ENCODE measurements around the gene LRRC43.
"Not testable (repeated sequence)": the region's sequence is repeated elsewhere in the genome, so short reads cannot be mapped to it uniquely, and the experiment has no call there.

The LRRC43 gene

DNA sequence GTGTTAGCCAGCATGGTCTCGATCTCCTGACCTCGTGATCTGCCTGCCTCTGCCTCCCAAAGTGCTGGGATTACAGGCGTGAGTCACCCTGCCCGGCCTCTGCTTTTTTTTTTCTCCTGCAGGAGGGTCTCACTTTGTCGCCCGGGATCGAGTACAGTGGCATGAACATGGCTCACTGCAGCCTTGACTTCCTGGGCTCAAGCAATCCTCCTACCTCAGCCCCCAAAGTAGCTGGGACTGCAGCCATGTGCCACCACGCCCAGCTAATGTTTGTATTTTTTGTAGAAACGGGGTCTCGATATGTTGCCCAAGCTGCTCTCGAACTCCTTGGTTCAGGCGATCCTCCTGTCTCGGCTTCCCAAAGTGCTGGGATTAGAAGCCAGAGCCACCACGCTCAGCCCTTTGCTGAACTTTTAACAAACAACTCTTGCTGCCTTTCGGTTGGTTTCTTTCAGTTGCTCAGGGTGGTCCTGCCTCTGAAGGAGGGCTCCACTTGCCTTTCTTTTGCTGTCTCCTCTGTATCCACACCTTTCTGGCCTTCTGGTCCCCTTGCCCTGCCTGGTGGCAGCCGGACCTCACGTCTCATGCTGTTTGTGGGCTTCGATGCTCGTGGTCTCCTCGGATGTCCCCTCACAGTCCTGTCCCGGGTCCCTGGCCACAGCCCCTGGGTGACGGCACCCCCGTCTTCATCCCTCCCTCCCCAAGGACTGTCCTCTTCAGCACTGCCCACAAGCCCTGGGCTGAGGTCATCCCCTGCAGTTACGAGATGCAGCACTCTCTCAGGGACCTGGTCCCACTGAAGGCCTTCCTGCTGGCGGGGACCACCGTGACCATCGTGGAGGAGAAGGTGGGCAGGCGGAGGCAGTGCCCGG, 16.8 kb downstream of the LRRC43 start:
- no peaks in the 10 kb centered on the region for H3K36me3 ChIP-seq (ENCODE audit: insufficient read depth, low read length)
- no peaks in the 10 kb centered on the region for H3K9me3 ChIP-seq (ENCODE audit: low read length)
- H3K27me3 ChIP-seq (ENCODE audit: control insufficient read depth in 1 of 2, insufficient read depth in 2 of 2, low read length in 2 of 2), result peaks cover 24 to 44% of the 10 kb centered on the region in 2 donors

GRCh38 chr12:122200541-122201175, 17.7 kb downstream of the LRRC43 start:
- H3K9me3 ChIP-seq (ENCODE audit: low read length), result no peaks in the 10 kb centered on the region
- H3K27ac ChIP-seq (ENCODE audit: low read depth, low read length), result no peak overlapping the region
- no peaks in the 10 kb centered on the region for H3K36me3 ChIP-seq (ENCODE audit: insufficient read depth, low read length)
- peaks cover 32 to 53% of the 10 kb centered on the region in 2 donors for H3K27me3 ChIP-seq (ENCODE audit: control insufficient read depth in 1 of 2, insufficient read depth in 2 of 2, low read length in 2 of 2)
- no peak overlapping the region for H3K4me3 ChIP-seq (ENCODE audit: low read depth in 1 of 2, low read length in 2 of 2)
- H3K9ac ChIP-seq (ENCODE audit: low read length), result no peak overlapping the region
- no peaks in the 10 kb centered on the region for H3K4me1 ChIP-seq (ENCODE audit: insufficient read depth, low read length)

More for the DNA sequence above, 16.8 kb downstream of the LRRC43 start:
- Histone ChIP-seq H3K4me1 (ENCODE audit: insufficient read depth, low read length) (no peaks in the 10 kb centered on the region), H3K9ac (ENCODE audit: low read length) (no peak overlapping the region), H3K27ac (ENCODE audit: low read depth, low read length) (no peak overlapping the region), H3K4me3 (ENCODE audit: low read depth in 1 of 2, low read length in 2 of 2) (no peak overlapping the region)

DNA sequence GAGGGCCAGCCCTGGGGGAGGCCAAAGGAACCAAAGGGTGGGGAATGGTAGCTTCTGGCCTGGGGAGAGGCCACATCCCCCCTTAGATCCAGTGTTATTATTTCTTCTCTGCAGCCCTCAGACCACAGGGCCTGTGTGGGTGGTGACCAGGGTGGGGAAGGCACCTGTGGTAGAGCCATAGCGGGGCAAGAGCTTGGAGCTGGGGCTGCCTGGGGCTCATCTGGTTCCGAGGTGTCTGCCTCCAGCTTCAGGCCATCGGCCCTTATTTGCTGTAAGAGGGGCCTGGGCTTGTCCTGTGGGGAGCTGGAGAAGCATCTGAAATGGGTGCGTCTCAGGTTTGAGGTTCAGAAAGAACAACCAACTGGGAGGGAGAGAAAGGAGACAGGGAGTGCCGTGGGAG, 18.5 kb downstream of the LRRC43 start:
- no peak overlapping the region for H3K27ac ChIP-seq (ENCODE audit: low read depth, low read length)
- H3K36me3 ChIP-seq (ENCODE audit: insufficient read depth, low read length), result no peaks in the 10 kb centered on the region
- H3K27me3 ChIP-seq (ENCODE audit: control insufficient read depth in 1 of 2, insufficient read depth in 2 of 2, low read length in 2 of 2), result peaks cover 32 to 53% of the 10 kb centered on the region in 2 donors
- H3K4me1 ChIP-seq (ENCODE audit: insufficient read depth, low read length), result no peaks in the 10 kb centered on the region
- no peak overlapping the region for H3K4me3 ChIP-seq (ENCODE audit: low read depth in 1 of 2, low read length in 2 of 2)
- no peak overlapping the region for H3K9ac ChIP-seq (ENCODE audit: low read length)
- no peaks in the 10 kb centered on the region for H3K9me3 ChIP-seq (ENCODE audit: low read length)

DNA sequence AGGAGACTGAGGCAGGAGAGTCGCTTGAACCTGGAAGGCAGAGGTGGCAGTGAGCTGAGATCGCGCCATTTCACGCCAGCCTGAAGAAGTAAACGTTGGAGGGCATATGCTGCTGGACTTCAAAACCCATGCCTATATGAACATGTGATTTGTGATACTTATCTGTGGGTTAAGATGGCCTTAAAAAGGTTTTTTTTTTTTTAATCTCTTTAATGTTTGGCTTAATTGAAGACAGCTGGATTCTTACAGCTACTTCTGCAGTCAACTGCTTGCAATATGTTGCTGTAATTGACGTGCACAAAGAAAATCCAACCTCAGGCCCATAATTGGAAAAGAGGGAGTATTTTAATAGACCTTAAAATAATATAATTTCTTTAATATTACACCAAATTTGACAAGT, 19.1 kb downstream of the LRRC43 start:
- Histone ChIP-seq H3K36me3 (ENCODE audit: insufficient read depth, low read length) (peaks cover 5% of the 10 kb centered on the region), H3K4me1 (ENCODE audit: insufficient read depth, low read length) (no peaks in the 10 kb centered on the region), H3K4me3 (ENCODE audit: low read depth in 1 of 2, low read length in 2 of 2) (no peak overlapping the region), H3K9ac (ENCODE audit: low read length) (no peak overlapping the region), H3K9me3 (ENCODE audit: low read length) (no peaks in the 10 kb centered on the region), H3K27ac (ENCODE audit: low read depth, low read length) (no peak overlapping the region), H3K27me3 (ENCODE audit: control insufficient read depth in 1 of 2, insufficient read depth in 2 of 2, low read length in 2 of 2) (peaks cover 32 to 53% of the 10 kb centered on the region in 2 donors)

DNA sequence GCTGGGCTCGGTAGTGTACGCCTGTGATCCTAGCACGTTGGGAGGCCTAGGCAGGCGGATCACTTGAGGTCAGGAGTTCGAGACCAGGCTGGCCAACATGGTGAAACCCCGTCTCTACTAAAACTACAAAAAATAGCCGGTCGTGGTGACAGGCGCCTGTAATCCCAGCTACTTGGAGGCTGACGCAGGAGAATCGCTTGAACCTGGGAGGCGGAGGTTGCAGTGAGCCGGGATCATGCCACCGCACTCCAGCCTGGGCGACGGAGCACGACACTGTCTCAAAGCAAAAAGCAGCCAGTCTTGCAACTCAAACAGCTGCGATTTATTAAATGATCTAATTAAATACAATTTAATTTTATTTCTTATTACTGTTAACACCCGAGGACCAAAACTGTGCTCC, 19.9 kb downstream of the LRRC43 start:
- peak overlapping the region; percentile 32 to 38 for H3K4me3 ChIP-seq (ENCODE audit: low read depth in 1 of 2, low read length in 2 of 2)
- H3K4me1 ChIP-seq (ENCODE audit: insufficient read depth, low read length); H3K9me3 ChIP-seq (ENCODE audit: low read length); H3K27ac ChIP-seq (ENCODE audit: low read depth, low read length); H3K9ac ChIP-seq (ENCODE audit: low read length): not testable (repeated sequence)
- H3K27me3 ChIP-seq (ENCODE audit: control insufficient read depth in 1 of 2, insufficient read depth in 2 of 2, low read length in 2 of 2), result peaks cover 32 to 53% of the 10 kb centered on the region in 2 donors
- peaks cover 13% of the 10 kb centered on the region for H3K36me3 ChIP-seq (ENCODE audit: insufficient read depth, low read length)

- Histone ChIP-seq H3K9me3 (ENCODE audit: low read length) (no peaks in the 10 kb centered on the region), H3K27me3 (ENCODE audit: control insufficient read depth in 1 of 2, insufficient read depth in 2 of 2, low read length in 2 of 2) (peaks cover 32 to 53% of the 10 kb centered on the region in 2 donors), H3K36me3 (ENCODE audit: insufficient read depth, low read length) (peaks cover 20% of the 10 kb centered on the region), H3K9ac (ENCODE audit: low read length) (no peak within 1 kb of the TSS), H3K4me1 (ENCODE audit: insufficient read depth, low read length) (no peaks in the 10 kb centered on the region), H3K27ac (ENCODE audit: low read depth, low read length) (no peak within 1 kb of the TSS), H3K4me3 (ENCODE audit: low read depth in 1 of 2, low read length in 2 of 2) (peak within 1 kb of the TSS; percentile 32 to 38)
These were observed 20.6 kb downstream of the LRRC43 start, which contains the start of gene B3GNT4 for GRCh38 chr12:122203301-122204166. Gene B3GNT4 (plus strand): TSS chr12:122203709. CDS start chr12:122204619, 910 bp downstream.

DNA sequence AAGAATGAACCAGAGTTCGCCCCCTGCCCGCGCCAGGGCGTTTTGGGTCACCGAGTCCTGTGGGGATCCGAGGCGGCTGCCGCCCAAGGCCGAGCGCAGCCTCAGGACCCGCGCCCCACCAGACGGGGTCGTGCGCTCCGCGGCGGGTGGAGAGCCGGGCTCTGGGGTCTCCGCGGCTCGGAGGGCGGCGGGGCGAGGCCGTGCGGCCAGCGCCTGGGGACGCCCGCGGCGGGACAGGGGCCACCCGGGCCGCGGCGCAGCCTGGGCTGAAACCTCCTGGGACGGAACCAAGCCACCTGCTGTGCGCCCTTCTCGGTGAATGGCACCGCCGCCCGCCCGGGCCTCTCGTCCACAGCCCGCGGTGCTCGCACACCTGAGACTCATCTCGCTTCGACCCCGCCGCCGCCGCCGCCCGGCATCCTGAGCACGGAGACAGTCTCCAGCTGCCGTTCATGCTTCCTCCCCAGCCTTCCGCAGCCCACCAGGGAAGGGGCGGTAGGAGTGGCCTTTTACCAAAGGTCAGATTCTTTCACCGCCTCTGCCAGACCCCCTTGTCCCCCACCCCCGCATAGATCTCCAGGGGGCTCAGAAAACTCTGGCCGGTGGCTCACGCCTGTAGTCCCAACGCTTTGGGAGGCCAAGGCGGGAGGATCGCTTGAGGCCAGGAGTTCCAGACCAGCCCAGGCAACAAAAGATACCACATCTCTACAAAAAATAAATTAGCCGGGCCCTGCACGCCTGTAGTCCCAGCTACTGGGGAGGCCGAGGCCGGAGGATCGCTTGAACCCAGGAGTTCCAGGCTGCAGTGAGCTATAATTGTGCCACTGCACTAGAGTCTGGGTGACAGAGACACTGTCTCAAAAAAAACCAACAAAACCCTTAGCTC, 21.5 kb downstream of the LRRC43 start:
- H3K27me3 ChIP-seq (ENCODE audit: control insufficient read depth in 1 of 2, insufficient read depth in 2 of 2, low read length in 2 of 2), result peaks cover 32 to 53% of the 10 kb centered on the region in 2 donors
- no peak overlapping the region for H3K9ac ChIP-seq (ENCODE audit: low read length)
- H3K36me3 ChIP-seq (ENCODE audit: insufficient read depth, low read length), result peaks cover 24% of the 10 kb centered on the region
- H3K4me1 ChIP-seq (ENCODE audit: insufficient read depth, low read length), result no peaks in the 10 kb centered on the region
- no peak overlapping the region for H3K27ac ChIP-seq (ENCODE audit: low read depth, low read length)
- H3K9me3 ChIP-seq (ENCODE audit: low read length), result no peaks in the 10 kb centered on the region
- H3K4me3 ChIP-seq (ENCODE audit: low read depth in 1 of 2, low read length in 2 of 2), result peak overlapping the region; percentile 7 to 18

DNA sequence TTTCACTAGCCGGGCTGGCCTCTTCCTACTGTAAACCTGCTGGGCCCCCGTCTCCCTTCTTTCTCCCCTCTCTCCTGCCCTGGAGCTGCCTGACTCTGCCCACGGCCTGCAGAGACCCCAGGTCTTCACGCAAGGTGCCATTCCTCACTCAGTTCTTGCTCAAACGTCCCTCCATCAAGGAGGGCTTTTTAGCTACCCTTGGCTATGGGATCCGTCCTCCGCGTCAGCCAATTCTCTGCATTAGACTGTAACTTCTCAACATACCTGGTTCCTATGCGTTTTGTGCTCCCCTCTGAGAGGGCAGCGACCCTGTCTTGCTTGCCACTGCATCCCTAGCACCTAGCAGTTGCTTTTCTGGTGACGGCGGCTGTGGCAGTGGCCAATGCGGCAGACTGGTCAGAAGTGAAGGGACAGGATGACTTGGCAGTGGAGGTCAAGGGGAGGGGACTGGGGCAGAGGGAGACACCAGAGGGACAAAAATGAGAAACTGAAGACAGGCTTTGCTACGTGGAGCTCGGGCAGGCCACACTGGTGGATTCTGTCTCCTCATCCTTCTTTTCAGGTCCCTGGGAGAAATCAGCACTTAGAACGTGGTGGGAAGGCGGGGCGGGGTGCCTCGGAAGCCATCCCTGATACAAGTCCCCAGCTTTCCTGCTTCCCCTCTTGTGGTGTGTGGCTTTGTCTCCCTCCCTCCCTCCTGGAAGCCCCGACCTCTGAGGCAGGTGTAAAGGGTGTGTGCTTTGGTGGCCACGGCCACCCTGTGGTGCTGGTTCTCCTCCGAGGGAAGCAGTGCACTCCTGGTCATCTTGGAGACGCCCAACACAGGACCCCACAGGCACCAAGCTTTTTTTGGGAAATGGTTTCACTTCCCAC, 22.4 kb downstream of the LRRC43 start:
- no peak overlapping the region for H3K4me3 ChIP-seq (ENCODE audit: low read depth in 1 of 2, low read length in 2 of 2)
- peaks cover 31% of the 10 kb centered on the region for H3K36me3 ChIP-seq (ENCODE audit: insufficient read depth, low read length)
- no peak overlapping the region for H3K9ac ChIP-seq (ENCODE audit: low read length)
- no peaks in the 10 kb centered on the region for H3K9me3 ChIP-seq (ENCODE audit: low read length)
- H3K4me1 ChIP-seq (ENCODE audit: insufficient read depth, low read length), result no peaks in the 10 kb centered on the region
- H3K27me3 ChIP-seq (ENCODE audit: control insufficient read depth in 1 of 2, insufficient read depth in 2 of 2, low read length in 2 of 2), result peaks cover 30 to 47% of the 10 kb centered on the region in 2 donors
- H3K27ac ChIP-seq (ENCODE audit: low read depth, low read length), result no peak overlapping the region

DNA sequence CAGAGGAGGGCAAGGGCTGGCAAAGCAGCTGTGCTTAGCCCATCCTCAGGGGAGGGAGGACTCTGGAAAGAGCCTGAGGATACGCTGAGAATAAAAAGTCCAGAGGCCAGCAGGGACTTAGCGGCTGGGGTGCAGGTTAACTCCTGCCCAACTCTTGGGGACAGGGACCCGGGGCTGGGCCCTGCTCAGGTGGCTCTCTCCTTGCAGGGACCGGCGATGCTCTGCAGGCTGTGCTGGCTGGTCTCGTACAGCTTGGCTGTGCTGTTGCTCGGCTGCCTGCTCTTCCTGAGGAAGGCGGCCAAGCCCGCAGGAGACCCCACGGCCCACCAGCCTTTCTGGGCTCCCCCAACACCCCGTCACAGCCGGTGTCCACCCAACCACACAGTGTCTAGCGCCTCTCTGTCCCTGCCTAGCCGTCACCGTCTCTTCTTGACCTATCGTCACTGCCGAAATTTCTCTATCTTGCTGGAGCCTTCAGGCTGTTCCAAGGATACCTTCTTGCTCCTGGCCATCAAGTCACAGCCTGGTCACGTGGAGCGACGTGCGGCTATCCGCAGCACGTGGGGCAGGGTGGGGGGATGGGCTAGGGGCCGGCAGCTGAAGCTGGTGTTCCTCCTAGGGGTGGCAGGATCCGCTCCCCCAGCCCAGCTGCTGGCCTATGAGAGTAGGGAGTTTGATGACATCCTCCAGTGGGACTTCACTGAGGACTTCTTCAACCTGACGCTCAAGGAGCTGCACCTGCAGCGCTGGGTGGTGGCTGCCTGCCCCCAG, 23.4 kb downstream of the LRRC43 start:
- H3K27ac ChIP-seq (ENCODE audit: low read depth, low read length), result no peak overlapping the region
- H3K4me1 ChIP-seq (ENCODE audit: insufficient read depth, low read length), result no peaks in the 10 kb centered on the region
- peaks cover 33% of the 10 kb centered on the region for H3K36me3 ChIP-seq (ENCODE audit: insufficient read depth, low read length)
- no peaks in the 10 kb centered on the region for H3K9me3 ChIP-seq (ENCODE audit: low read length)
- no peak overlapping the region for H3K9ac ChIP-seq (ENCODE audit: low read length)
- peaks cover 23 to 37% of the 10 kb centered on the region in 2 donors for H3K27me3 ChIP-seq (ENCODE audit: control insufficient read depth in 1 of 2, insufficient read depth in 2 of 2, low read length in 2 of 2)
- no peak overlapping the region for H3K4me3 ChIP-seq (ENCODE audit: low read depth in 1 of 2, low read length in 2 of 2)

Measured in muscle layer of colon (tissue), 2 donors.